Ammon's horn (tissue), 1 donor: ENCODE data around the gene RAPGEF3.

Experiments
- DNase-seq: peaks from one replicate; pipeline ENCODE4 v3.0.0-alpha.2; 2016; ENCODE audit warnings: low spot score

Gene RAPGEF3

GRCh38 chr12:47775100-47775911, 16.6 kb upstream of the RAPGEF3 start:
- peak; percentile 73 for DNase-seq

GRCh38 chr12:47774663-47775062, 16.0 kb upstream of the RAPGEF3 start:
- no peak for DNase-seq

GRCh38 chr12:47773858-47774580, 15.3 kb upstream of the RAPGEF3 start:
- DNase-seq = no peak

GRCh38 chr12:47773062-47773857, 14.6 kb upstream of the RAPGEF3 start, which contains the start of gene SLC48A1:
TSS of gene SLC48A1 (plus strand) at chr12:47773238. CDS start at chr12:47773305, 67 bp downstream.
- DNase-seq = peak; percentile 76

GRCh38 chr12:47772738-47773061, 14.0 kb upstream of the RAPGEF3 start:
- DNase-seq = no peak

- no peak for DNase-seq
Observed at GRCh38 chr12:47772094-47772660, 13.5 kb upstream of the RAPGEF3 start.

GRCh38 chr12:47771304-47771703, 12.6 kb upstream of the RAPGEF3 start:
- no peak for DNase-seq

- DNase-seq = no peak
Observed at GRCh38 chr12:47770086-47770726, 11.5 kb upstream of the RAPGEF3 start.

GRCh38 chr12:47769234-47770085, 10.8 kb upstream of the RAPGEF3 start:
- DNase-seq = no peak

GRCh38 chr12:47768323-47768811, 9.7 kb upstream of the RAPGEF3 start:
- no peak for DNase-seq

GRCh38 chr12:47767216-47767724, 8.6 kb upstream of the RAPGEF3 start:
- peak; percentile 85 for DNase-seq

GRCh38 chr12:47766502-47767215, 8.0 kb upstream of the RAPGEF3 start:
- DNase-seq = no peak

- DNase-seq = no peak
Observed at GRCh38 chr12:47763481-47764346, 5.0 kb upstream of the RAPGEF3 start.

- DNase-seq = no peak
Observed at GRCh38 chr12:47762850-47763465, 4.3 kb upstream of the RAPGEF3 start.

GRCh38 chr12:47758584-47758833, 171 bp downstream of the RAPGEF3 start:
- no peak for DNase-seq

GRCh38 chr12:47757840-47758583, 668 bp downstream of the RAPGEF3 start:
- DNase-seq = peak; percentile 72

GRCh38 chr12:47757364-47757839, 1.3 kb downstream of the RAPGEF3 start:
- no peak for DNase-seq
